HepG2 (cell line): ENCODE data around the gene ERH. TPM values are rescaled to one million over a fixed set of nuclear protein-coding genes. Genes with fewer than 3 reads are reported as not detected.

Experiments
- ATAC-seq: fragments of 200-7000 bp; cut with Tn5 transposase; 3 replicates; pipeline ENCODE4 v1.9.1; 2020; ENCODE audit warnings: mild to moderate bottlenecking, moderate library complexity
- BruUV-seq: library from RNA; stranded (reverse); fragments of 400-500 nt; replicated peaks from 2 replicates; lab custom pipeline; 2021; lab: Mats Ljungman, UMichigan
- CTCF ChIA-PET: fragments of 300-600 bp; formaldehyde crosslinking; extraction: SDS; loops from one replicate; lab custom pipeline; 2021; ENCODE audit warnings: low total read pairs, inconsistent platforms, low intra/inter-chr PET ratio; lab: Yijun Ruan, JAX
- POLR2A ChIA-PET: fragments of 350-600 bp; sonication (Branson Sonifier 250); formaldehyde crosslinking; loops from one replicate; lab custom pipeline; 2020; ENCODE audit warnings: antibody characterized with exemption, inconsistent platforms; lab: Yijun Ruan, JAX
- DNase-seq: peaks from one replicate; pipeline ENCODE4 v3.0.0-alpha.2; 2015; ENCODE audit warnings: low spot score
- FAIRE-seq: peaks from 3 replicates; lab custom pipeline; 2011; peaks lifted over from hg19 to GRCh38; lab: Jason Lieb, UNC
- H2AFZ ChIP-seq: one replicate; pipeline ENCODE4 v1.6.1; 2011; ENCODE audit warnings: low read length, inconsistent platforms
- H3K27ac ChIP-seq: fragments of 300-600 bp; 3 replicates; pipeline ENCODE4 v1.8.0; 2011; ENCODE audit warnings: mixed run types, mild to moderate bottlenecking, mixed read lengths, low read length, inconsistent platforms; ENCODE audit not compliant: insufficient read depth; ENCODE audit errors: extremely low read length
- H3K27me3 ChIP-seq, 2 experiments: fragments of 200-600 bp in 1 of 2; 2 replicates in 1 of 2; 3 replicates in 1 of 2; pipeline versions ENCODE4 v1.6.0 to v1.8.0; 2011; ENCODE audit warnings: low read length in 2 of 2, mild to moderate bottlenecking in 2 of 2, moderate library complexity in 2 of 2, inconsistent platforms in 1 of 2; ENCODE audit not compliant: insufficient read depth in 2 of 2, control insufficient read depth in 1 of 2
- H3K36me3 ChIP-seq, 2 experiments: fragments of 200-600 bp in 1 of 2; replicated peaks in 1 of 2; 2 replicates in 1 of 2; 3 replicates in 1 of 2; pipeline versions ENCODE4 v1.5.1 to v1.8.0; 2011; ENCODE audit warnings: low read length in 2 of 2, inconsistent platforms in 1 of 2; ENCODE audit not compliant: insufficient read depth in 2 of 2, control insufficient read depth in 1 of 2
- H3K4me1 ChIP-seq: 2 replicates; pipeline ENCODE4 v1.5.1; 2012; ENCODE audit warnings: low read length, inconsistent platforms; ENCODE audit not compliant: insufficient read depth
- H3K4me2 ChIP-seq: 2 replicates; pipeline ENCODE4 v1.6.0; 2011; ENCODE audit warnings: low read depth, low read length, inconsistent platforms
- H3K4me3 ChIP-seq, 3 experiments: fragments of 200-600 bp in 1 of 3; sonication (generic), shearing (Covaris generic) in 1 of 3; replicated peaks in 1 of 3; 2 replicates each; pipeline ENCODE4 v1.5.1; 2011 to 2016; ENCODE audit warnings: low read length in 3 of 3, inconsistent platforms in 2 of 3, low read depth in 2 of 3, mild to moderate bottlenecking in 2 of 3, control low read depth in 1 of 3, mixed read lengths in 1 of 3; ENCODE audit not compliant: insufficient read depth in 1 of 3
- H3K79me2 ChIP-seq: one replicate; pipeline ENCODE4 v1.6.1; 2011; ENCODE audit warnings: low read length, inconsistent platforms; ENCODE audit not compliant: insufficient read depth
- H3K9ac ChIP-seq: 2 replicates; pipeline ENCODE4 v1.6.0; 2011; ENCODE audit warnings: mild to moderate bottlenecking, low read depth, low read length, inconsistent platforms; ENCODE audit not compliant: insufficient read depth
- H3K9me3 ChIP-seq: 2 replicates; pipeline ENCODE4 v1.5.1; 2012; ENCODE audit warnings: mild to moderate bottlenecking, low read length
- H4K20me1 ChIP-seq: 2 replicates; pipeline ENCODE4 v1.6.0; 2011; ENCODE audit warnings: inconsistent platforms, mild to moderate bottlenecking, low read length, moderate library complexity; ENCODE audit not compliant: insufficient read depth
- BORCS8-MEF2B ChIP-seq: sonication (generic); formaldehyde crosslinking; IDR thresholded peaks from 2 replicates; pipeline ENCODE4 v1.8.0; 2022; ENCODE audit warnings: mild to moderate bottlenecking, missing genetic modification reagents
- IKZF1 ChIP-seq: fragments of 450-650 bp; IDR thresholded peaks from 2 replicates; pipeline ENCODE4 v1.7.1; 2016
- IRX3 ChIP-seq: sonication (generic); formaldehyde crosslinking; IDR thresholded peaks from 2 replicates; pipeline ENCODE4 v1.8.1; 2023; ENCODE audit warnings: mild to moderate bottlenecking, low read depth, missing genetic modification reagents, borderline replicate concordance
- PHB2 ChIP-seq: fragments of 450-650 bp; IDR thresholded peaks from 2 replicates; pipeline ENCODE4 v1.6.1; 2018; ENCODE audit not compliant: partially characterized antibody
- U2AF2 ChIP-seq: fragments of 200-400 bp; formaldehyde crosslinking; IDR thresholded peaks from 2 replicates; pipeline ENCODE4 v1.6.1; 2017; ENCODE audit warnings: low read depth, mild to moderate bottlenecking, low read length
- ZFP36 ChIP-seq: fragments of 150-350 bp; IDR thresholded peaks from 2 replicates; pipeline ENCODE4 v1.6.1; 2018; ENCODE audit warnings: borderline replicate concordance, low read length, low read depth; ENCODE audit not compliant: partially characterized antibody
- ZFP36L1 ChIP-seq: sonication (generic); formaldehyde crosslinking; IDR thresholded peaks from 2 replicates; pipeline ENCODE4 v1.8.0; 2022; ENCODE audit warnings: mild to moderate bottlenecking, missing genetic modification reagents, moderate library complexity
- ZFP62 ChIP-seq: sonication (generic); formaldehyde crosslinking; IDR thresholded peaks from 2 replicates; pipeline ENCODE4 v1.4.0; 2020; ENCODE audit warnings: missing genetic modification reagents
- ZNF121 ChIP-seq: sonication (generic); formaldehyde crosslinking; IDR thresholded peaks from 2 replicates; pipeline ENCODE4 v1.5.0; 2020; ENCODE audit warnings: mild to moderate bottlenecking, missing genetic modification reagents
- ZNF678 ChIP-seq: sonication (generic); formaldehyde crosslinking; IDR thresholded peaks from 2 replicates; pipeline ENCODE4 v1.4.0; 2020; ENCODE audit warnings: mild to moderate bottlenecking, missing genetic modification reagents
- WGBS: methylation state at CpG from one replicate; pipeline ENCODE4 v1.1.6; 2017; ENCODE audit warnings: low lambda C conversion rate; 5-methylcytosine and 5-hydroxymethylcytosine counted together
- in situ Hi-C: cut with HindIII; loops from 2 replicates; pipeline ENCODE4 v1.10.0; 2017; ENCODE audit warnings: low pct_unique_long_range_greater_than_20kb; ENCODE audit not compliant: extremely low pct_ligation_motif_present
- intact Hi-C: fragments of 100-400 bp; cut with micrococcal nuclease; formaldehyde crosslinking; loops from one replicate; pipeline ENCODE4 v1.10.0; 2022; ENCODE audit not compliant: unreplicated experiment
- polyA plus RNA-seq, 8 experiments: library from polyadenylated mRNA; depleted of rRNA in 3 of 8; stranded (reverse) in 7 of 8; unstranded in 1 of 8; fragments of >200 nt; fragmentation: Illumina TruSeq in 4 of 8; extraction: Trizol in 4 of 8; gene quantifications; 2 replicates each; pipeline versions ENCODE4 v1.2.1 to v1.2.3, GENCODE V29; 2011 to 2016; ENCODE audit warnings: low read depth in 4 of 8, missing spikeins in 1 of 8, mixed read lengths in 1 of 8; ENCODE audit not compliant: insufficient read depth in 1 of 8
- total RNA-seq, 5 experiments: library from RNA; depleted of rRNA; stranded (reverse); fragments of >200 nt; fragmentation: Illumina TruSeq; extraction: Trizol; gene quantifications; 2 replicates each; pipeline ENCODE4 v1.2.3, GENCODE V29; 2016; ENCODE audit warnings: low read depth in 1 of 5
- TF ChIP-seq, protein P1 (sequence below), 2 experiments: sonication (generic) in 1 of 2; formaldehyde crosslinking in 1 of 2; IDR thresholded peaks; 2 replicates each; pipeline versions ENCODE4 v1.4.0 to v1.6.1; 2018 to 2020; ENCODE audit warnings: missing genetic modification reagents in 2 of 2, borderline replicate concordance in 1 of 2, low read depth in 1 of 2, mild to moderate bottlenecking in 1 of 2, missing biosample characterization in 1 of 2

The ERH gene
- total and polyA plus RNA-seq, 2 of the 13 experiments (the other 11 are each of a cell fraction or from before 2014, with no cell fraction given) = 105 to 341 TPM

DNA sequence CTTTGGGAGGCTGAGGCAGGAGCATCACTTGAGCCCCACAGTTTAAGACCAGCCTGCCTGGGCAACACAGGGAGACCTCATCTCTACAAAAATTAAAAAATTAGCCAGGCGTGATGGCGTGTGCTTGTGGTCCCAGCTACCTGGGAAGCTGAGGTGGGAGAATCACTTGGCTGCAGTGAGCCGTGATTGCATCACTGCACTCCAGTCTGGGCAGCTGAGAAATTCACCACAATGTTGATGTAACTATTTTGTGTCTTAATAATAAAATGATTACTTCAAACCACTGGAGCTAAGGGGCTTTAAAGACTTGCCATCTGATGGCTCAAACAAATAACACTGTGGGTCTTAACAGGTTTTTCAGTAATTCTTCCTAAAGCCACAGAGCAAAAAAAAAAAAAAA lies 10.8 kb downstream of the ERH start:
- Histone ChIP-seq H3K4me1 (peaks cover 24% of the 10 kb centered on the region), H4K20me1 (peaks cover 56% of the 10 kb centered on the region), H3K27ac (no peak overlapping the region), H3K36me3 (peaks cover 14 to 71% of the 10 kb centered on the region in 2 experiments), H2AFZ (no peak overlapping the region), H3K4me3 (no peak overlapping the region), H3K9me3 (no peaks in the 10 kb centered on the region), H3K9ac (no peak overlapping the region), H3K4me2 (no peak overlapping the region), H3K79me2 (peaks cover 81% of the 10 kb centered on the region), H3K27me3 (no peaks in the 10 kb centered on the region)
- TF ChIP-seq U2AF2 (no peak), IKZF1 (no peak), ZFP36L1 (CRISPR knock-in tag) (no peak), IRX3 (no peak), BORCS8-MEF2B (CRISPR knock-in tag) (no peak), PHB2 (no peak), ZNF121 (CRISPR knock-in tag) (no peak), ZFP62 (CRISPR knock-in tag) (no peak), ZFP36 (no peak), ZNF678 (CRISPR knock-in tag) (no peak)
- TF ChIP-seq, protein P1, sequence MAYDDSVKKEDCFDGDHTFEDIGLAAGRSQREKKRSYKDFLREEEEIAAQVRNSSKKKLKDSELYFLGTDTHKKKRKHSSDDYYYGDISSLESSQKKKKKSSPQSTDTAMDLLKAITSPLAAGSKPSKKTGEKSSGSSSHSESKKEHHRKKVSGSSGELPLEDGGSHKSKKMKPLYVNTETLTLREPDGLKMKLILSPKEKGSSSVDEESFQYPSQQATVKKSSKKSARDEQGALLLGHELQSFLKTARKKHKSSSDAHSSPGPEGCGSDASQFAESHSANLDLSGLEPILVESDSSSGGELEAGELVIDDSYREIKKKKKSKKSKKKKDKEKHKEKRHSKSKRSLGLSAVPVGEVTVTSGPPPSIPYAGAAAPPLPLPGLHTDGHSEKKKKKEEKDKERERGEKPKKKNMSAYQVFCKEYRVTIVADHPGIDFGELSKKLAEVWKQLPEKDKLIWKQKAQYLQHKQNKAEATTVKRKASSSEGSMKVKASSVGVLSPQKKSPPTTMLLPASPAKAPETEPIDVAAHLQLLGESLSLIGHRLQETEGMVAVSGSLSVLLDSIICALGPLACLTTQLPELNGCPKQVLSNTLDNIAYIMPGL (CRISPR knock-in tag; IDR thresholded peaks at IDR 0.05; ENCODE audit: borderline replicate concordance in 1 of 2, low read depth in 1 of 2) = no peak
- CTCF ChIA-PET = no interaction called here
- ATAC-seq (no peak), DNase-seq (no peak), FAIRE-seq (no peak)
- POLR2A ChIA-PET = no interaction called here
- in situ Hi-C loops = no loop called here
- intact Hi-C loops = no loop called here
- 100% methylated on average over 3 of the region's 3 CpGs for WGBS
- BruUV-seq = no TSS peak
